Adrenal gland (tissue), 12 donors: ENCODE measurements around the gene COPB2. TPM values are rescaled to one million over a fixed set of nuclear protein-coding genes. Genes with fewer than 3 reads are reported as not detected.

Experiments used
- DNase-seq, 7 donors: peaks; one replicate each; pipeline ENCODE4 v3.0.0-alpha.2; 2019 to 2020
- H3K27ac ChIP-seq, 5 donors: fragments of 200-600 bp; sonication (generic) in 4 of 5; 1 replicate in 3 of 5; 2 replicates in 2 of 5; pipeline versions ENCODE4 v1.5.1 to v1.8.0; 2016 to 2020; ENCODE audit warnings: mild to moderate bottlenecking in 1 of 5
- H3K27me3 ChIP-seq: fragments of 200-600 bp; 2 replicates; pipeline ENCODE4 v1.8.0; 2021
- H3K36me3 ChIP-seq, 2 donors: fragments of 200-600 bp; replicated peaks in 1 of 2; 1 replicate in 1 of 2; 2 replicates in 1 of 2; pipeline versions ENCODE4 v1.5.1 to v1.8.0; 2018 to 2022
- H3K4me1 ChIP-seq, 2 donors: fragments of 200-600 bp; replicated peaks in 1 of 2; 1 replicate in 1 of 2; 2 replicates in 1 of 2; pipeline versions ENCODE4 v1.5.1 to v1.8.0; 2018 to 2021
- H3K4me3 ChIP-seq, 4 donors: fragments of 200-600 bp; sonication (generic) in 3 of 4; one replicate each; pipeline ENCODE4 v1.5.1; 2016 to 2018
- H3K9me3 ChIP-seq, 3 donors: fragments of 200-600 bp; sonication (generic) in 1 of 3; replicated peaks in 1 of 3; 1 replicate in 2 of 3; 2 replicates in 1 of 3; pipeline versions ENCODE4 v1.5.1 to v1.8.0; 2016 to 2021
- CTCF ChIP-seq, 6 experiments: fragments of 450-650 bp in 4 of 6; fragments of 200-600 bp in 2 of 6; sonication (generic) in 1 of 6; IDR thresholded peaks; 1 replicate in 5 of 6; 2 replicates in 1 of 6; pipeline versions ENCODE4 v1.5.1 to v1.8.0; 2016 to 2021; ENCODE audit warnings: antibody characterized with exemption in 6 of 6, mild to moderate bottlenecking in 2 of 6, moderate library complexity in 1 of 6
- POLR2A ChIP-seq, 2 donors: fragments of 450-650 bp; IDR thresholded peaks; one replicate each; pipeline ENCODE4 v1.6.1; 2017; ENCODE audit warnings: antibody characterized with exemption in 2 of 2, mild to moderate bottlenecking in 2 of 2, moderate library complexity in 1 of 2
- WGBS, 4 donors: extraction: QIAGEN DNeasy Blood & Tissue Kit in 2 of 4; methylation state at CpG; one replicate each; pipeline versions ENCODE4 v1.1.5 to v1.1.7; 2013 to 2017; 5-methylcytosine and 5-hydroxymethylcytosine counted together
- intact Hi-C, 2 donors: fragments of 100-400 bp; cut with DNase I; formaldehyde crosslinking; loops; one replicate each; pipeline versions ENCODE4 v1.14.1 to v1.15.0; 2022 to 2023
- polyA plus RNA-seq, 3 donors: library from polyadenylated mRNA; stranded (reverse); fragments of 200-250 nt in 2 of 3; fragments of 350-450 nt in 1 of 3; fragmentation: Illumina TruSeq in 1 of 3; extraction: RNeasy Lipid Tissue Mini Kit (QIAGEN cat#74804) in 1 of 3; gene quantifications; one replicate each; pipeline ENCODE4 v1.2.3, GENCODE V29; 2013 to 2014
- total RNA-seq, 9 donors: library from RNA; depleted of rRNA in 4 of 9; stranded (reverse); fragments of >200 nt in 4 of 9; fragments of 120-200 nt in 1 of 9; fragmentation: NEBNext Ultra II Directional in 1 of 9; extraction: Animal tissue kit (Norgen Biotek cat#: 25700) in 1 of 9; gene quantifications; one replicate each; pipeline versions ENCODE4 v1.1.0 to v1.2.4, GENCODE V29; 2013 to 2023
- donor health status: healthy with polysubstance abuse.
- donor health status: Bipolar disorder and iron deficiency.
- donor health status: DM: yes; HTN: yes; CAD: no.
- donor health status: DM: no; HTN: no; CAD: no.
- donor health status: DM: no; HTN: no; CAD: no.
- donor health status: DM: yes; HTN: yes; CAD: no.

The COPB2 gene
- total and polyA plus RNA-seq, 12 donors: 28.1 to 192 (median 126) TPM

GRCh38 chr3:139378587-139379241 lies 10.7 kb downstream of the COPB2 start:
- H3K4me1 ChIP-seq: peaks cover 0 to 26% of the 10 kb centered on the region in 2 donors
- DNase-seq: no peak
- WGBS, 4 donors: 86 to 92% (median 88%) methylated on average over 3 of the region's 3 CpGs
- intact Hi-C loops: no loop called here
- no peaks in the 10 kb centered on the region for H3K27me3 ChIP-seq
- no peaks in the 10 kb centered on the region for H3K9me3 ChIP-seq
- H3K27ac ChIP-seq: no peak overlapping the region
- H3K4me3 ChIP-seq: no peak overlapping the region
- TF ChIP-seq CTCF (IDR thresholded peaks at IDR 0.05): no peak
- no peak for TF ChIP-seq POLR2A (IDR thresholded peaks at IDR 0.05)
- peaks cover 0 to 70% of the 10 kb centered on the region in 2 donors for H3K36me3 ChIP-seq

- no peaks in the 10 kb centered on the region for H3K27me3 ChIP-seq
- H3K4me3 ChIP-seq: no peak overlapping the region
- 93 to 98% (median 95%) methylated on average over 3 of the region's 3 CpGs for WGBS, 4 donors
- H3K36me3 ChIP-seq: peaks cover 0 to 74% of the 10 kb centered on the region in 2 donors
- no peak overlapping the region for H3K27ac ChIP-seq
- TF ChIP-seq POLR2A (IDR thresholded peaks at IDR 0.05) (no peak), CTCF (IDR thresholded peaks at IDR 0.05) (no peak)
- no peak for DNase-seq
- intact Hi-C loops: no loop called here
- H3K9me3 ChIP-seq: no peaks in the 10 kb centered on the region
- H3K4me1 ChIP-seq: peaks cover 0 to 26% of the 10 kb centered on the region in 2 donors
Observed at GRCh38 chr3:139377378-139377777, 12.1 kb downstream of the COPB2 start.

GRCh38 chr3:139374099-139374498 lies 15.3 kb downstream of the COPB2 start:
- intact Hi-C loops: no loop called here
- TF ChIP-seq POLR2A (IDR thresholded peaks at IDR 0.05) (no peak), CTCF (IDR thresholded peaks at IDR 0.05) (no peak)
- Histone ChIP-seq H3K27ac (no peak overlapping the region), H3K36me3 (peaks cover 0 to 99% of the 10 kb centered on the region in 2 donors), H3K4me1 (peaks cover 0 to 12% of the 10 kb centered on the region in 2 donors), H3K4me3 (no peak overlapping the region), H3K27me3 (no peaks in the 10 kb centered on the region), H3K9me3 (no peaks in the 10 kb centered on the region)
- WGBS, 4 donors: 74 to 95% (median 87%) methylated on average over 2 of the region's 2 CpGs
- DNase-seq: no peak

- 81 to 91% (median 89%) methylated on average over 1 of the region's 1 CpG for WGBS, 4 donors
- Histone ChIP-seq H3K36me3 (peaks cover 0 to 100% of the 10 kb centered on the region in 2 donors), H3K27ac (no peak overlapping the region), H3K27me3 (no peaks in the 10 kb centered on the region), H3K4me1 (peaks cover 0 to 4% of the 10 kb centered on the region in 2 donors), H3K4me3 (no peak overlapping the region), H3K9me3 (no peaks in the 10 kb centered on the region)
- DNase-seq: no peak
- TF ChIP-seq POLR2A (IDR thresholded peaks at IDR 0.05): no peak
- TF ChIP-seq CTCF (IDR thresholded peaks at IDR 0.05): no peak
- intact Hi-C loops: no loop called here
Observed at GRCh38 chr3:139364549-139364948, 24.9 kb downstream of the COPB2 start.
